Measurements from ENCODE around the gene MDC1. TPM values are rescaled to one million over a fixed set of nuclear protein-coding genes. Genes with fewer than 3 reads are reported as not detected.
"Not testable (repeated sequence)": the region's sequence is repeated elsewhere in the genome, so short reads cannot be mapped to it uniquely, and the experiment has no call there.

Gene MDC1
- total RNA-seq, 1 experiment from 2014 or later = 77.6 TPM

DNA sequence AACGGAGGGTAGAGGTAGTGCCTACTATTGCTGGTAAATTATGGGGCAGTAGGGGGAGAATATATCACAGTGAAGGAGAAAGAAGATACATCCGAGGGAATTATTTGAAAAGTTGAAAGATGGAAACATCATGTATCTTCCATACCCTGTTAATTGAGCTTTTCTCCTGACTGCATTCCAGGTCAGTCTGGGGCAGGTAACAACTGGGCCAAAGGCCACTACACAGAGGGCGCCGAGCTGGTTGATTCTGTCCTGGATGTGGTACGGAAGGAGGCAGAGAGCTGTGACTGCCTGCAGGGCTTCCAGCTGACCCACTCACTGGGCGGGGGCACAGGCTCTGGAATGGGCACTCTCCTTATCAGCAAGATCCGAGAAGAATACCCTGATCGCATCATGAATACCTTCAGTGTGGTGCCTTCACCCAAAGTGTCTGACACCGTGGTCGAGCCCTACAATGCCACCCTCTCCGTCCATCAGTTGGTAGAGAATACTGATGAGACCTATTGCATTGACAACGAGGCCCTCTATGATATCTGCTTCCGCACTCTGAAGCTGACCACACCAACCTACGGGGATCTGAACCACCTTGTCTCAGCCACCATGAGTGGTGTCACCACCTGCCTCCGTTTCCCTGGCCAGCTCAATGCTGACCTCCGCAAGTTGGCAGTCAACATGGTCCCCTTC, 6.2 kb upstream of the MDC1 start:
- not testable (repeated sequence) for H4K20me1 ChIP-seq (ENCODE audit: control insufficient read depth, insufficient read depth, insufficient read length); H2BK15ac ChIP-seq (ENCODE audit: low read depth, low read length); H2BK120ac ChIP-seq (ENCODE audit: low read depth, low read length, poor library complexity, severe bottlenecking); H4K8ac ChIP-seq (replicated peaks; ENCODE audit: insufficient read length, low read depth, low read length); H3K23me2 ChIP-seq (ENCODE audit: insufficient read length, low read depth, low read length, poor library complexity, severe bottlenecking); H3K27me3 Mint-ChIP-seq (ENCODE audit: low read depth); H2BK20ac ChIP-seq (ENCODE audit: low read depth, low read length, poor library complexity, severe bottlenecking); H4K5ac ChIP-seq (ENCODE audit: insufficient read length, low read depth, low read length); DNase-seq; H4K91ac ChIP-seq (ENCODE audit: insufficient read length, low read depth, low read length); H3K23ac ChIP-seq (ENCODE audit: insufficient read length, low read depth, low read length); H2BK5ac ChIP-seq (ENCODE audit: insufficient read length, low read length); H2AFZ ChIP-seq (ENCODE audit: low read length); H3K9ac ChIP-seq (ENCODE audit: extremely low read depth, insufficient read length, low read length); H3K9me3 Mint-ChIP-seq; H2AK5ac ChIP-seq (ENCODE audit: insufficient read length, low read length); H3K4me1 ChIP-seq (ENCODE audit: insufficient read depth, low read length); H3K18ac ChIP-seq (ENCODE audit: insufficient read length, low read depth, low read length); H3K9me3 ChIP-seq (ENCODE audit: control insufficient read depth, low read depth, low read length); H3K4ac ChIP-seq (ENCODE audit: low read depth, low read length); H3K79me1 ChIP-seq (ENCODE audit: insufficient read depth, low read depth, low read length, poor library complexity, severe bottlenecking); H3K27ac ChIP-seq (ENCODE audit: insufficient read length, low read depth, low read length); H3K14ac ChIP-seq (ENCODE audit: insufficient read depth, low read length); H3T11ph ChIP-seq (ENCODE audit: low read length); H2BK12ac ChIP-seq (ENCODE audit: insufficient read length, low read depth, low read length); H3K27me3 ChIP-seq (ENCODE audit: insufficient read depth, low read length); H3K56ac ChIP-seq (ENCODE audit: insufficient read length, low read depth, low read length)
- peak overlapping the region; percentile 62 for H3K4me2 ChIP-seq (ENCODE audit: insufficient read depth, insufficient read length, low read length)
- H3K79me2 ChIP-seq (ENCODE audit: insufficient read depth, low read length) = peaks cover 11% of the 10 kb centered on the region; the same call in 1 of the 2 replicates
- Mint-ChIP-seq H3K4me3 (peak overlapping the region; percentile 93 to 98), H3K36me3 (ENCODE audit: insufficient read depth in 1 of 3, low read depth in 3 of 3) (peaks cover 45 to 69% (median 58%) of the 10 kb centered on the region in 3 experiments), H3K27ac (peak overlapping the region; percentile 75 to 99 (median 90); a peak in 5 of 7 replicates), H3K4me1 (peaks cover 28 to 43% of the 10 kb centered on the region in 2 experiments)
- WGBS (ENCODE audit: extremely low coverage, insufficient read length, low lambda C conversion rate) = no CpG with 5 or more reads among the region's 16 CpGs

Data from H9 (cell line).